LHCN-M2 (cell line): Measurements from ENCODE around the gene FAM83F. TPM values are rescaled to one million over a fixed set of nuclear protein-coding genes. Genes with fewer than 3 reads are reported as not detected.

Source experiments
- DNase-seq: peaks from one replicate; pipeline ENCODE4 v3.0.0-alpha.2; 2012; ENCODE audit warnings: low read depth
- total RNA-seq: library from RNA; depleted of rRNA; stranded (reverse); fragments of >200 nt; gene quantifications from 2 replicates; pipeline ENCODE4 v1.2.3, GENCODE V29; 2014

FAM83F gene
- total RNA-seq, 1 experiment from 2014 or later = not detected

- DNase-seq = no peak
Measured at GRCh38 chr22:40033586-40034380, 39.0 kb downstream of the FAM83F start.

GRCh38 chr22:40035351-40035750 lies 40.6 kb downstream of the FAM83F start:
- no peak for DNase-seq

- no peak for DNase-seq
Measured at GRCh38 chr22:40036126-40036525, 41.4 kb downstream of the FAM83F start.

GRCh38 chr22:40036591-40037225 lies 42.0 kb downstream of the FAM83F start:
- peak; percentile 45 for DNase-seq

- DNase-seq = no peak
Measured at GRCh38 chr22:40037320-40037719, 42.6 kb downstream of the FAM83F start.

GRCh38 chr22:40039482-40040115 lies 44.8 kb downstream of the FAM83F start:
- no peak for DNase-seq

- DNase-seq = peak; percentile 24
Measured at GRCh38 chr22:40040927-40041326, 46.2 kb downstream of the FAM83F start.

GRCh38 chr22:40041366-40042137 lies 46.8 kb downstream of the FAM83F start:
- no peak for DNase-seq

GRCh38 chr22:40042312-40042711 lies 47.6 kb downstream of the FAM83F start:
- DNase-seq = no peak

- no peak for DNase-seq
Measured at GRCh38 chr22:40043081-40043480, 48.3 kb downstream of the FAM83F start.

GRCh38 chr22:40043793-40044101 lies 49.0 kb downstream of the FAM83F start:
- DNase-seq = no peak

GRCh38 chr22:40044102-40044869 lies 49.5 kb downstream of the FAM83F start:
- DNase-seq = peak; percentile 99

GRCh38 chr22:40044870-40045834 lies 50.4 kb downstream of the FAM83F start:
- DNase-seq = no peak

GRCh38 chr22:40046126-40046525 lies 51.4 kb downstream of the FAM83F start:
- no peak for DNase-seq

- DNase-seq = no peak
Measured at GRCh38 chr22:40050258-40050657, 55.5 kb downstream of the FAM83F start.

- no peak for DNase-seq
Measured at GRCh38 chr22:40051322-40051721, 56.6 kb downstream of the FAM83F start.

GRCh38 chr22:40053460-40053859 lies 58.7 kb downstream of the FAM83F start:
- DNase-seq = no peak

- no peak for DNase-seq
Measured at GRCh38 chr22:40054486-40054885, 59.7 kb downstream of the FAM83F start.

GRCh38 chr22:40055143-40055883 lies 60.6 kb downstream of the FAM83F start:
- no peak for DNase-seq
